Motor neuron (in vitro differentiated cells): ENCODE data around the gene SPINK4. TPM values are rescaled to one million over a fixed set of nuclear protein-coding genes. Genes with fewer than 3 reads are reported as not detected.

ENCODE experiments used
- ATAC-seq, 8 experiments: fragments of 200-7000 bp; cut with Tn5 transposase; replicated peaks in 6 of 8; 2 replicates each; pipeline ENCODE4 v1.8.0; 2021; ENCODE audit warnings: mild to moderate bottlenecking in 8 of 8, moderate library complexity in 8 of 8
- H3K27ac ChIP-seq, 2 donors: fragments of 250-450 bp; sonication (Bioruptor Pico); 2 replicates each; pipeline ENCODE4 v1.9.0; 2021; ENCODE audit warnings: antibody characterized with exemption in 2 of 2, mild to moderate bottlenecking in 2 of 2, moderate library complexity in 1 of 2
- H3K4me1 ChIP-seq, 2 donors: fragments of 250-450 bp; sonication (Bioruptor Pico); replicated peaks in 1 of 2; 2 replicates each; pipeline ENCODE4 v1.6.1; 2021; ENCODE audit warnings: antibody characterized with exemption in 2 of 2, mild to moderate bottlenecking in 2 of 2, moderate library complexity in 1 of 2
- H3K4me3 ChIP-seq, 5 donors: fragments of 250-450 bp; sonication (Bioruptor Pico); 2 replicates each; pipeline ENCODE4 v1.9.0; 2021; ENCODE audit warnings: antibody characterized with exemption in 5 of 5, mild to moderate bottlenecking in 5 of 5, moderate library complexity in 4 of 5
- WGBS, 10 experiments: fragments of 450-650 bp; shearing (Covaris generic); methylation state at CpG; one replicate each; pipeline ENCODE4 v1.0.0; 2022; 5-methylcytosine and 5-hydroxymethylcytosine counted together
- in situ Hi-C, 9 experiments: fragments of 400-800 bp; cut with MboI; loops; one replicate each; pipeline ENCODE4 v1.15.0; 2021; ENCODE audit warnings: low sequenced_read_pairs in 9 of 9, low pct_unique_long_range_greater_than_20kb in 2 of 9; ENCODE audit not compliant: unreplicated experiment in 9 of 9
- total RNA-seq, 8 experiments: library from RNA; unstranded; fragments of 300-600 nt; gene quantifications; 2 replicates each; pipeline versions ENCODE4 v1.2.3 to v1.2.4, GENCODE V29; 2022

SPINK4 gene, protein sequence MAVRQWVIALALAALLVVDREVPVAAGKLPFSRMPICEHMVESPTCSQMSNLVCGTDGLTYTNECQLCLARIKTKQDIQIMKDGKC
- not detected for total RNA-seq

DNA sequence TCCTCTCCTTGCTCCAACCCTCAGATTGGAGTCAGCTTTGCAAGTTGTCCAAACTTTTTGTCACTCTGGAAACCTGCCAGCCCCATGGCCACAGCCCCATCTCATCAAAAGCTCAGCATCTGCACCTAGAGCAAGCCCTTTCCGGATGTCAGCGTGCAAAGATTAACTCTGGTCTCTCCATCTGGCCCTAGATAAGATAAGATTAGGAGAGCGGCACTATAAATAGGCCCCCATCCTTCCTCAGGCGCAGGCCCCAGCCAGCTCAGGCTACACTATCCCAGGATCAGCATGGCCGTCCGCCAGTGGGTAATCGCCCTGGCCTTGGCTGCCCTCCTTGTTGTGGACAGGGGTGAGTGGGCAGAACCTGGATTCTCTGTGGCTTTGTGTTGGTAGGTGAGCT is at the start of gene SPINK4:
Gene SPINK4, plus strand, starts transcription at position 247 of the 400 bp plus-strand sequence. Its CDS starts 42 bp downstream, at position 289.
- Histone ChIP-seq H3K4me3 (no peak within 1 kb of the TSS), H3K27ac (no peak within 1 kb of the TSS), H3K4me1 (no peaks in the 10 kb centered on the region)
- in situ Hi-C loops = loop anchor here in 2 of 9 experiments (10.0 to 25.0 kb wide), 2 partner anchors 153 to 165 kb away; partner anchors contain the start of gene SMU1 (in 2 of the 2)
- ATAC-seq = no peak
- WGBS, 10 experiments = 43 to 79% (median 69%) methylated on average over 2 to 7 of the region's 7 CpGs; no CpG with 5 or more reads in 6 of the 10 experiments

DNA sequence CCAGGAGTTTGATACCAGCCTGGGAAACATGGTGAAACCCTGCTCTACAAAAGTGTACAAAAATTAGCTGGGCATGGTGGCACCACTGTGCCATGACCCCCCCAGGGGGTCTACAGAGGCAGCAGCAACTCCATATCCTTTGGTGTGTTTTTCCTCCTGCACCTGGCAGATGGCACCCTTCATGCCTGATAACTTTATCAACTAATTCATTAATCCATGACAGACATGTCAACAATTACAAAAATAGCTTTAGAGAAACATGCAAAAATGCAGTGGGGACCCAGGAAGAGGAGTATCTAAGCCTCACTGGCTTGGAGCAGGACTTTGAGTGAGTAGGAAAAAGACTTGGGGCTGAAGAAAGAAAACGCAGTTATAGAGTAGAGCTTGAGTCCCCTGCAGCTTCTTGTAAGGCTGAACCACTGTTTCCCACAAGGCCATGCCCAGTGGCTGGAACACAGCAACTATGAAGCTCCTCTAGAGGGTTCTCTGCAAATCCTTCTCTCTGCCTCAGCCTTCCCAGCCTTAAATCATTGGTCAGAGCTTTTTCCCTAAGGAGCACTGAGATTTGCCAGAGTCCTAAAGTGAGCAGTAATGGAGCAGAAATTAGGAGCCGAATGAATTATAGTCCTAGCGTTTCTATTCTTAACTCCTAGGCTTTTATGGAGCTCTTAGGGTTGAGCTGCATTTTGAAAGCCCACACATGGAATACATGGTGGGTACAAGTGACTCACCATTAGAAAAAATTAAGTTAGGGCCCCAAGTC is 47.3 kb upstream of the SPINK4 start:
- in situ Hi-C loops = no loop called here
- H3K4me3 ChIP-seq = no peak overlapping the region
- WGBS, 10 experiments = 0 to 100% (median 78%) methylated on average over 1 to 3 of the region's 3 CpGs
- peak in 4 of 8 experiments; percentile 11 to 51 (median 38) for ATAC-seq
- H3K27ac ChIP-seq = no peak overlapping the region
- no peaks in the 10 kb centered on the region for H3K4me1 ChIP-seq

DNA sequence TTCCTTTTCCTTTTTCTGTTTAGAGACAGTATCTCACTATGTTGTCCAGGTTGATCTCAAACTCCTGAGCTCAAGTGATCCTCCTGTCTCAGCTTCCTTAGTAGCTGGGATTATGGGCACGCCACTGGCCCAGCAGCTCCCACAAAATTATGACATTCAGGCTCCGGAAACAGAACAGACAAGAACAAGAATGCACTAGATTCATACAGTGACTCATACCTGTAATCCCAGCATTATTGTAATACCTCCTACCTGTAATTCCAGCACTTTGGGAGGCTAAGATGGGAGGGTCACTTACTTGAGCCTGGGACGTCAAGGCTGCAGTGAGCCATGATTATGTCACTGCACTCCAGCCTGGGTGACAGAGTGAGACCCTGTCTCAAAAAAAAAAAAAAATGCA is 46.1 kb upstream of the SPINK4 start:
- no peak overlapping the region for H3K4me3 ChIP-seq
- in situ Hi-C loops = no loop called here
- WGBS, 10 experiments = 40 to 100% (median 87%) methylated on average over 1 to 3 of the region's 3 CpGs; no CpG with 5 or more reads in 2 of the 10 experiments

DNA sequence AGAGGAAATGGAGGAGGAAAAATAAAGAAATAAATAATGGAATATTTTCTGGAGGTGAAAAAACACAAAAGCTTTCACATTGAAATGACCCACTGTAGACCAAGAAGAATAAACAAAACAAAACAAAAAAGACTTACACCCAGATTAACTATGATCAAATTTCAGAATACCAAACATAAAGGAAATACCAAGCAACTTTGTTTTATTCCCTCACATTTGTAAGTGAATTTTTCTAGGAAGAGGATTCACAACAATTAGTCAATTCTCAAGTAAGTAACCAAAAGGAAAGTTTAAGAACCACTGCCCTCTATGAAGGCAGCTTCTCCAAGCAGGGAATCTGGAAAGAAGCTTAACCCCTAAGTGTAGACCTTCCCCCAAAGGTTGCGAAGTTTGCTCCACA is 43.2 kb upstream of the SPINK4 start:
- WGBS, 10 experiments = 75 to 100% (median 90%) methylated on average over 1 of the region's 1 CpG; no CpG with 5 or more reads in 7 of the 10 experiments
- ATAC-seq = no peak

More for the DNA sequence above, 46.1 kb upstream of the SPINK4 start:
- no peak overlapping the region for H3K27ac ChIP-seq
- H3K4me1 ChIP-seq = no peaks in the 10 kb centered on the region
- ATAC-seq = no peak

DNA sequence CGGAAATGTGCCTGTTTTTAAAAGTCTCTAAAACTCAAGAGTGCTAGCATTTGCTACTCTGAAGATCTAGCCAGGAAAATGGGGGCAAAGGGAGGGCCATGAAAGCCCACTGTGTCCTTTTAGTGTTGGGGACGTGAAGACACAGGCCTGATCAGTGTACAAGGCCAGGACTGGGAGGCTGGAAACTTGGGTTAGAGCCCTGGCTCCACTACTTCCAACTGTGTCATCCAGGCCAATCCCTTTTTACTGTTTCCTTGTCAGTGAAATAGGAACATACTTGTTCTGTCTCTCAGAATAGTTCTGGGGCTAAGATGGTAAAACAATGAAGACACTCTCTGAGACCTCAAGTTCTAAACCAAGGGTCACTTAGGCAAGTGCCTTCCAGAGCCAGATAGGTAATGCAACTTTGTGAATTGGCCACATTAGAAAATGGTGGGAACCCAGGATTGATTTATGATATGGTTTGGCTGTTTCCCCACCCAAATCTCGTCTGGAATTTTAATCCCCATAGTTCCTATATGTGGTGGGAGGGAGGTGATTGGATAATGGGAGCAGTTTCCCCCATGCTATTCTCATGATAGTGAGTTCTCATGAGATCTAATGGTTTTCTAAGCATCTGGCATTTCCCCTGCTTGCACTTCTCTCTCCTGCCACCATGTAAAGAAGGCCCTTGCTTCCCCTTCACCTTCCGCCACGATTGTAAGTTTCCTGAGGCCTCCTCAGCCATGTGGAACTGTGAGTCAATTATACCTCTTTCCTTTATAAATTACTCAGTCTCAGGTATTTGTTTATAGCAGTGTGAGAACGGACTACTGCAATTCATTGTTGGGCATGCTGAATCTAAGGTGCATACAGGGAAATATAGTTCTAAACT is 42.5 kb upstream of the SPINK4 start:
- no peaks in the 10 kb centered on the region for H3K4me1 ChIP-seq
- H3K27ac ChIP-seq = no peak overlapping the region
- WGBS, 10 experiments = 26 to 79% (median 49%) methylated on average over 2 to 6 of the region's 6 CpGs; no CpG with 5 or more reads in 1 of the 10 experiments
- peak in 1 of 8 experiments; percentile 19 for ATAC-seq
- in situ Hi-C loops = no loop called here
- no peak overlapping the region for H3K4me3 ChIP-seq

More for the DNA sequence above, 43.2 kb upstream of the SPINK4 start:
- H3K4me3 ChIP-seq = no peak overlapping the region
- no peak overlapping the region for H3K27ac ChIP-seq
- no peaks in the 10 kb centered on the region for H3K4me1 ChIP-seq
- in situ Hi-C loops = no loop called here

DNA sequence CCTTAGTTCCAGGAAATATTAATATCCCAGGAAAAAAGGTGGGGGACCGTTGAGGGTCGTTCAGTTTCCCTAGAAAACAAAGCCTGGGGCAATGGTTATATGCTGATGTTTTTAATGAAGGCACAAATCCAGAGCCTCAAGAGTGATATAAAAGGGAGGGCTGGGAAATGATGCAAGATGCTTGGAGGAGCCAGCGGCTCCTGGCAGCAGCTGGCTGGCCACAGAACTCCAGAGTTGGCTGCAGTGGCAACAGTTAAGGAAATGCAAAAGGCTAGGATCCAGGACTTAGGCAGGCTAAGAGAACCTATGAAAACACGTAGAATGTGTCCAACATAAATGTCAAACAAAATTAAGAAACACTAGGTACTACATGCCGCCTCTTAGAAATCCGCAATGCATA is 41.8 kb upstream of the SPINK4 start:
- no peaks in the 10 kb centered on the region for H3K4me1 ChIP-seq
- H3K4me3 ChIP-seq = no peak overlapping the region
- ATAC-seq = peak in 3 of 8 experiments; percentile 15 to 56 (median 47)
- WGBS, 10 experiments = 5 to 88% (median 73%) methylated on average over 1 to 6 of the region's 6 CpGs; no CpG with 5 or more reads in 1 of the 10 experiments
- in situ Hi-C loops = no loop called here
- H3K27ac ChIP-seq = no peak overlapping the region

DNA sequence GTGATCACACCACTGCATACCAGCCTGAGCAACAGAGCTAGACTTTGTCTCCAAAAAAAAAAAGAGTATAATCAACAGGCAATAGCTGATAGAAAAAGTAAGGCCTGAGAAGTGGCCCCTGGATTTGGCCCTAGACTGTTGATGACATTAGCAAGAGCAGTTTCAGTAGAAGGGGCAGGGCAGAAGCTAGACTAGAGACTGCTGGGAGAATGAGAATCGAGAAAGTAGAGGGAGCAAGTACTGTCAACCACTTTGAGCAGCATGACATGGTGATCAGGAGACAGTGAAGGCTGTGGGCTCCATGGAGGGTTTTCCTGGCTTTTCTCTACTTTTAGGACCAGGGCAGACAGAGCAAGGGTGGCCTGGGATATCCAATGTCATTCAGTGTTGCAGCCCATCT is 37.9 kb upstream of the SPINK4 start:
- Histone ChIP-seq H3K4me1 (no peaks in the 10 kb centered on the region), H3K4me3 (no peak overlapping the region), H3K27ac (no peak overlapping the region)
- in situ Hi-C loops = loop anchor here in 2 of 9 experiments (25.0 kb wide), 1 partner anchor 115 kb away; the partner anchor contains the start of gene SMU1 (in 2 of the 2)
- WGBS, 10 experiments = 78 to 100% (median 100%) methylated on average over 1 of the region's 1 CpG; no CpG with 5 or more reads in 7 of the 10 experiments
- ATAC-seq = no peak

DNA sequence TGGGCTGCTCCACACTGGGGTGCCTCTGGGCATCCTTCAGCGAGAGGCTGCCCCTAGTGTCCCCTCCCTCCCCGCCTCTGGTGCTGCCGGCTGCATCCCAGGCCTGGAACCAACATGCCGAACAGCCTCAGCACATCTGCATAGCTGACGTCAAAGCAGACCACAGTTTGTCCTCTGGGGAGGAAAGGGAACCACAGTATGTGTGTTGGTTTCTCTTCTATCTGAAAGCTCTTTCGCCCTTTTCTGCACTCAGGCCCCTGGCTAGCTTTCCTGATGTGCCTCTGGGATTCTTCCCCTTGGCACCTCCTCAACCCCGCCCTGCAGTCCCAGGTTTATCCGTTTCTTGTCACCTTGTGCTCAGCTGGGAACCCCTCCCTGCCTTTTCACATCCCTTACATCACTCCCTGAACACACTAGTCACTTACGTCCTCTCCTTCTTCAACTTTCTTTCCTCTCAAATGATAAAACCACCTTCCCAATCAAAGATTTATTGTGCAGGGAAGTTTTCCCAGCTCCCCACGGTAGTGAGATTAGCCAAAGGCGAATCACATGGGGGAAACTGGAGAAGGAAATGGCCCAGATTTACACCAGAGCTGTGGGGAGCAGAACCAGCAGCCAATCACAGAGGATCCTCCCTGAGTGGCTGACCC is 37.3 kb upstream of the SPINK4 start:
- ATAC-seq = peak in 3 of 8 experiments; percentile 83 to 98 (median 84)
- no peak overlapping the region for H3K4me3 ChIP-seq
- H3K4me1 ChIP-seq = no peaks in the 10 kb centered on the region
- in situ Hi-C loops = loop anchor here in 2 of 9 experiments (25.0 kb wide), 1 partner anchor 115 kb away; the partner anchor contains the start of gene SMU1 (in 2 of the 2)
- 36 to 73% (median 56%) methylated on average over 1 to 6 of the region's 11 CpGs; no CpG with 5 or more reads in 2 of the 10 experiments for WGBS, 10 experiments
- no peak overlapping the region for H3K27ac ChIP-seq

DNA sequence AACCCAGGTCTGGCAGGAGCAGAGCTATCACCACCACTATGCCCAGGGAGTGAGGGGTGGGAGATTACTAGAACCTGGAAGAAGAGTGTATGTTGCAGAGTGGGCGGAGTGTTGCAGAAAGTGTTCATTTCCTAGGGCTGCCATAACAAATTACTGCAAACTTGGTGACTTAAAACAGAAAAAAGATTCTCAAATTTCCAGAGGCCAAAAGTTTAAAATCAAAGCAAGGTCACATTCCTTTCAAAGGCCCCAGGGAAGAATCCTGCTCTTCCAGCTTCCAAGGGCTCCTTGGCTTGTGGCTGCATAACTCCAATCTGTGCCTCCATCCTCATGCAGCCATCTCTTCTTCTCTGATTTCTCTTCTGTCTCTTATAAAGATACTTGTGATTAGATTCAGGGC is 30.6 kb upstream of the SPINK4 start:
- no peak overlapping the region for H3K4me3 ChIP-seq
- in situ Hi-C loops = loop anchor here in 2 of 9 experiments (25.0 kb wide), 1 partner anchor 122 kb away; the partner anchor contains the start of gene SMU1 (in 2 of the 2)
- no peak for ATAC-seq
- no peak overlapping the region for H3K27ac ChIP-seq
- H3K4me1 ChIP-seq = no peaks in the 10 kb centered on the region
- 0 to 100% (median 75%) methylated on average over 1 of the region's 1 CpG; no CpG with 5 or more reads in 3 of the 10 experiments for WGBS, 10 experiments

DNA sequence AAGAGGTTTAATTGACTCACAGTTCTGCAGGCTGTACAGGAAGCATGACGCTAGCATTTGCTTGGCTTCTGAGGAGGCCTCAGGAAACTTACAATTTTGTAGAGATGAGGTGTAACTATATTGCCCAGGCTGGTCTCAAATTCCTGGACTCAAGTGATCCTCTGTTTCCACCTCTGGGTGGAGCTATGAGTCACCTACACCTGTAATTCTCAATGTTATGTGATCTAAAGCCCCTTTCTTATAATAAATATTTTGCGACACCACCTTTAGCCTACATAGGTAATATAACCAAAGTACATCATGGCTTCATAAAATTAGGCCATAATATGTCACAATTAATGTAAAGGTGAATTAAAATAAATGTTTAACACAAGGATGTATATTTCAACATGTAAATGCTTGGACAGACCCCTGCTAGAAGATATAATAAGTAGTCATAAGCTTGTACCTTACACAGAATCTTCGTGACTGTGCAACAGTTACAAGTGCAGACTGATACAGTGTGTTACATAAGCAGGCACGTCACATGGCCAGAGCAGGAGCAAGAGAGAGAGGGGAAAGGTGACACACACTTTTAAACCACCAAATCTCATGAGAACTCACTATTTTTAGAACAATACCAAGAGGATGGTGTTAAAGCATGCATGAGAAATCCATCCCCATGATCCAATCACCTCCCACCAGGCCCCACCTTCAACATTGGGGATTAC is 29.8 kb upstream of the SPINK4 start:
- 67 to 100% (median 78%) methylated on average over 2 to 4 of the region's 4 CpGs; no CpG with 5 or more reads in 1 of the 10 experiments for WGBS, 10 experiments
- in situ Hi-C loops = loop anchor here in 3 of 9 experiments (10.0 to 25.0 kb wide), 2 partner anchors 123 to 125 kb away; partner anchors contain the start of gene SMU1 (in 2 of the 3)

DNA sequence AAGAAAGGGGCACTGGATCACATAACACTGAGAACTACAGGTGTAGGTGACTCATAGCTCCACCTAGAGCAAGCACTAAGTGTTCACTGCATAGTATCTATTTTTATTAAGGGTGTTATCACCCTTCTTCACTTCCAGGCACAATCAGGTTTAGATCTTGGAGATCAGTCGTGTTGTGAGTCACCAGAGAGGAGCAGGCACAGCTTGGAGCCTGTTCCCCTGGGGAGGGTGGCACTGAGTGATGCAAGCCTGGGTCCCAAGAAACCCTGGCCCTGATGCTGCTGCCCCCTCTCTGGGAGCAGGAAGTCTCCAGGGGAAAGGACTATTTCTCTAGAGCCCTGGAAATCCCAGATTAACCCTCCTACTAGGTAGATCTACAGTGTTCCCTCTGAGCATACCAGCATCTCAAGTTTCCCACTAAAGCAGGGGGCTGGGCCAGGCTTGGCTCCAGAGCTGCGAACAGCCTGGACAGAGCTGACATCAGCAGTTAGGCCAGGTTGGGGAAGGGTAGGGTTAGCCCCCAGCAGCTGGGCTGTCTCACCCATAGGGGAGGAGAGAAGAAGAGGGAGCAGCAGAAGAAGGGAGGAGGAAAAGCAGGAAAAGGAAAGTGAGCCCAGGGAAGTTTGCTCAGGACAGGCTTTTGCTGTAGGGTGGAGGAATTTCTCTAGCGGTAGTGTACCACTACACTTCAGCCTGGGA is 28.1 kb upstream of the SPINK4 start:
- WGBS, 10 experiments = 20 to 100% (median 50%) methylated on average over 1 to 3 of the region's 3 CpGs; no CpG with 5 or more reads in 5 of the 10 experiments
- Histone ChIP-seq H3K4me3 (no peak overlapping the region), H3K4me1 (no peaks in the 10 kb centered on the region), H3K27ac (no peak overlapping the region)
- in situ Hi-C loops = loop anchor here in 3 of 9 experiments (10.0 to 25.0 kb wide), 2 partner anchors 125 to 127 kb away; partner anchors contain the start of gene SMU1 (in 2 of the 3)
- ATAC-seq = peak in 5 of 8 experiments; percentile 18 to 65 (median 55)

More for the DNA sequence above, 29.8 kb upstream of the SPINK4 start:
- ATAC-seq = no peak
- Histone ChIP-seq H3K4me3 (no peak overlapping the region), H3K27ac (no peak overlapping the region), H3K4me1 (no peaks in the 10 kb centered on the region)
